ENCODE measurements around the gene CYYR1.

DNA sequence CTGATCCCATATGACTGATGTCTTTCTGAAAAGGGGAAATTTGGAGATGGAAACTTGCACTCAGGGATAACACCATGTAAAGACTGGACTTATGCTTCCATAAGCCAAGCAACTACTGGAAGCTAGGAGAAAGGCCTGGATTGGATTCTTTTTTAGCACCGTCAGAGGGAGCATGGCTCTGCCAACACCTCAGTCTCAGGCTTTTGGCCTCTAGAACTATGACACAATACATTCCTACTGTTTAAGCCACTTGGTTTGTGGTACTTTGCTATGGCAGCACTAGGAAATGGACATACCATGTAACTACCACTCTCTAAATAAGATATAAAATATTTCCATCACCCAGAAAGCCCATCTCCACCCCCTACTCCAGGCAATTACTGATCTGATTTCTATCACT is 139.7 kb downstream of the CYYR1 start:
- TF ChIP-seq POLR2AphosphoS5 (IDR thresholded peaks at IDR 0.05; ENCODE audit: borderline replicate concordance, low read depth, low read length) (no peak), EZH2 (IDR thresholded peaks at IDR 0.05) (no peak)
